ENCODE data around the gene CNNM3.

Gene CNNM3

DNA sequence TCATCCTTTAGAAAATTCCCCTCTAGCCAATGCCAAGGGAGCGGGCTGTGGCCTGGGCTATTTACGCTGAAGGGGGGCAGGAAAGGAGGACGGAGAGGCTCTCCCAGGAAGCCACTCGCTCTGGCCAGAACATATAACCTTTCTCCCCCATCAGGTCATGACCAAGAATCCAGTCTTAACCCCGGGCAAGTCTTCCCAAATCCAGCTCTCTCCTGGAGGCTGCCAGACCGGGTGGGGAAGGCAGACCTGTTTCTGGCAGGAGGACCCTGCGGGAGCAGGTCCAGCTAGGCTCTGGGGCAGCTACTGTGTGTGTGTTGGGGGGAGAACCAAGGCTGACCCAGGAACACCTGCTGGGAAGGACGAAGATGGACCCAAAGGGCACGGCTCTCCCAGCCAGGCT is 67.2 kb downstream of the CNNM3 start:
- intact Hi-C loops (cut with DNase I), result no loop called here
- no peak for DNase-seq
